DMS114 treated with DMSO at 0.1 percent for 48 hours (cell line): ENCODE data around the gene KIF26B.

ENCODE experiments used
- DNase-seq: peaks from one replicate; lab custom pipeline; 2025; ENCODE audit not compliant: unreplicated experiment; lab: John Stamatoyannopoulos, UW

KIF26B gene

DNA sequence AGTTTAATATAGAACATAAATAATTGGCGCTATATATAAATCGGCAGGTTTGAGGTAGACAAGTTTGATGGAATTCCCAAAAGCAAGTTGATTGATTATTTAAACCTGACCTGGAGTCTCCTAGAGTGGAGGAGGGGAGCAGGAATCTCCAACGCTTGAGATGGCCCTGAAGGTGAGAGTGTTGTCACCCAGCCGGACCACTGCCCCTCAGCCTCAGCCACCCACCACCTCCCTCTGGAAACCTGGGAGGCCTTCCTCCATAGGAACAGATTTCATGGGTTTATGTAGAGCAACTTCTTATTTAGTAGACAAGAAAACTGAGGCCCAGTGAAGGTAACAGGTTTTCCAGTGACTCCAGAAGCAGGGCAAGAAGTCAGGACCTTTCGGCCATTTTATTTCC is 389.5 kb downstream of the KIF26B start:
- no peak for DNase-seq

DNA sequence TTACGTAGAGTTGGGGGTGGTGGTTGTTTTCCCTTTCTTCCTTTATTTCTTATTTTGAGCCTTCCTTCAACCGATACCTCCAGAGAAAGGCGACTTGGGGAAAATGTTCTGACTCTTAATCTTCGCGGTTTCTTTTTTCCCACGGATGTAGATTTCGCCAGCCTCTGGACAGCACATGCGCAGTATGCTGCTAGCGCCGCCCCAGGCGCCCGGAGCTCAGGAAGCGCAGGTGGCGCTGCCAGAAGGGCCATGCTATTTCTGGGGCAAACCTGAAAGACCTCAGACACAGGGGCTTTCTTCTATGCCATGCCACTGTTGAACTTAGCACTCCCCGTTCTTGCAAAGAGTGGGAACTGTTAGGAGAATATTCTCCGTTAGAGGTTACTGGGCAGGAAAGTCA is 392.1 kb downstream of the KIF26B start:
- DNase-seq: peak; percentile 37

DNA sequence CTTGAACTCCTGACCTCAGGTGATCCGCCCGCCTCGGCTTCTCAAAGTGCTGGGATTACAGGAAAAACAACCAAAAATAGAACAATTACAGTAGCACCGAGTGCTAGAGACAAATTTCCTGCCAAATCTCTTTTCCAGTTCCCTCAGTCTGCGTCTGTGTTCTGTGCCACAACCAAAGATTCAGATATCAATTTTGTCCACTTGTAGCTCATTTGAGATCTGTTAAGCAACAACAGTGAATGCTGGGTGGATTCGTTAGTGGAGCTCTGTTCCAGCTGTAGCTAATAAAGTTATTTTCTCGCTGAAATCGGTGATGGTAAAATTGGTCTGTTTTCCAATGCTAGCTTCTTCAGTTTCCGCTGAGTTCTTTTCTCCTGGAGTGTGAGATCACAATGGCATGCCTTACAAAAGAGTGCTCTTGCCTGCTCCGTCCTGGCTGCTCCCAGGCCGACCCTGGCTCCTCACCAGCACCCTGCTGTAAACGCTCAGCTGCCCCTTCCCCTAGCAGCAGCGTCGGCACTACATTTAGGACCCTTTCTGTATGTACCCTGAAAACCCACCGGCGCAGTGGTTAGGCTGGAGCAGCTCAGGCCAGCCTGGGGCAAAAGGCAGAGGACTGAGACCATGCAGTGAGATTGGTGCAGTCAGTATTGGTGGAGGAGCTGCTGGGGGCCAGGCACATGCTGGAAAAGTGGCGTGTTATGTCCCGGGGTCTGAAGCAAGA is 395.4 kb downstream of the KIF26B start:
- DNase-seq: no peak

DNA sequence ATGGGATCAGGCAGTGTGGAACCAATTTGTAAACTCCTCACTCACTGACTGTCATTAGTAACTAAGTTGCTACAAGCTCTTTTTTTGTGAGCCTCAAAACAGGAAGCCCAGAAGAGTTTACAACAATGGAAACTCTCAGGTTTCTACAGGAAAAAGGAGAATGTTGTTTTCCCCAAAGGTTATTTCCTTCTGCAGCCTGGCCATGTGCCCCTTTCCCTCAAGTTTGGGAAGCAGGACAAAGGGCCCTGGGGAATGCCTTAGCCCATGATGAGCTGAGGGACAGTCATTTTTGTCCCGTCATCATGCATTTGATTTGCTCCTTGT is 395.9 kb downstream of the KIF26B start:
- no peak for DNase-seq

DNA sequence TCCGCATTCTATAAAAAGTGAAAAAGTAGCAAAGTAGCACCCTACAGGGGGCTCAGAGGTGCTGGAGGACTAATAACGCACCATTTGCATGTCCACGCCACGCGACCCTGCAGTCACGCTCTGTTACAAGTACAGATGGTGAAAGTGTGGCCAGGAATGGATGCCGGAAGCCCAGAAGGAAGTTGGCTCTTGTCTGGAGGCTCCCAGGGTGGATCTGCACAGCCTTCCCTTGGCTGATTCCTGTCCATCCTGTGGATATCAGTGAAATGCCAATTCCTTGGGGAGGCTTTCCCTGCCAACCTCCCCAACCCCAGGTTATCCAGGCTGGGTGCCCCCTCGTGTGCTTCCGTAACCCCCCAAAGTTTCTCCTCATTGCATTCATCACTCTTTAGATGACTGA is 396.8 kb downstream of the KIF26B start:
- no peak for DNase-seq

DNA sequence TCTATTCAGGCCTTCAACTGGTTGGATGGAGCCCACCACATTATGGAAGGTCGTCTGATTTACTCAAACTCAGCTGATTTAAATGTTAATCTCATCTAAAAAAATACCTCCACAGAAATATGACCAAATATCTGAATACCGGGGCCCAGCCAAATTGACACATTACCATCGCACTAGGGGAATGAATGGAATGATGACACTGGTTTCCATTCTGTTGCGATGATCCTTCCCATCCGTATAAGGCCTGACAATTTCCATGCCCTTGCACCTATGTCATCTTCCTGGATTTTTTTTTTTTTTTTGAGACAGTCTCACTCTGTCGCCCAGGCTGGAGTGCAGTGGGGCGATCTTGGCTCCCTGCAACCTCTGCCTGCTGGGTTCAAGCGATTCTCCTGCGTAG is 397.5 kb downstream of the KIF26B start:
- no peak for DNase-seq

DNA sequence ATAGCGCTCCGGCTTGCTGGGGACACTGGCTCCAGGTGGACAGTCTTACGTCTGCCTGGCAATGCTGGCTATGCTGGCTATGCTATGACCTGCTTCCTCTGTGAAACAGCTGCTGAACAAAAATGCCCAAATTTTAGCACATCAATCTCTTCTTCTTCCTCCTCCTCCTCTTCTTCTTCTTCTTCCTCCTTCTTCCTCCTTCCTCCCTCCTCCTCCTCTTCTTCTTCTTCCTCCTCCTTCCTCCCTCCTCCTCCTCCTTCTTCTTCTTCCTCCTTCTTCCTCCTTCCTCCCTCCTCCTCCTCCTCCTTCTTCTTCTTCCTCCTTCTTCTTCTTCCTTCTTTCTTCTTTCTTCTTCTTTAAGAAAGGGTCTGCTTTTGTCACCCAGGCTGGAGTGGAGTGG is 401.3 kb downstream of the KIF26B start:
- DNase-seq: no peak

DNA sequence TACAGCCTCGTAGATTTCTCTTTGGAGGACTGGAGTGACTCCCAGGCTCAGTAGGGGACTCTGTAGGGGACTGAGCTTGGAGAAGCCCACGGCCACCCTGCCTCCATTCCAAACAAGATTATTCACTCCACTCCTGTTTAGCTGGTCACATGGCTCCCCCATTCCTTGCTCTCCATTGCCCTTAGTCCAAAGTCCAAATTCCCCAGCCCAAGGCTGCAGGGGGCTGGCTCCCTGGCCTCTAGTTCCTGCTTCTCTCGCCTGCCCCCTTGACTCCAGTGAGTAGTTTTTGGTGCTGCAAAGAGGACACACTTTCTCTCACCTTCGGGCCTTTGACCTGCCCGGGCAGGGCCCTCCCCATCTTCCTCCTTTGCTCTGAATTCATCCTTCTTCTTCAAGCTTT is 403.3 kb downstream of the KIF26B start:
- DNase-seq: no peak

DNA sequence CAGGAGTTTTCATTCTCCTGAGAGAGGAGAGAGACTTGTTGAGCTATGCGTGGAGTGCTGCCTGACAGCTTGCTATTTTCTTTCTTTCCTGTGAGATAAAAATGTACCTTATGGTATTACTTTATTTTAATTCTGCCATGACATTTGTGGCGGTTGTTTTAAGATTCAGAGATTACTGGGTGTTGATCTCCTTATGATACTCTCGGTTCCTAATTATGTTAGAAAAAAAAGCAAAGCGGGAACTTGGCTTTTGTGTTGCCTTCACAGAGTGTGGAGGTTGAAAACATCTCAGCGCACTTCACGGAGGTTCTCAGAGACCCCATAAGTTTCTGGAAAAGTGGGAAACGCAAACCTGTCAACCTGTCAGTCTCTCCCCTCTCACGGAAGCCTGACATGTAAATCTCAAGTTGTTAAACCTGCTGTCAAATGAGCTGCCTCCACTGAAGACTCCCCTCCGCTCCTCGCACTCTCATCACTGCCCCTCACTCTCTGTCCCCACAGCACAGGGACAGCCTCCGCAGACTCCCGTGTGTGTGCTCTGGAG is 405.6 kb downstream of the KIF26B start:
- DNase-seq: no peak

DNA sequence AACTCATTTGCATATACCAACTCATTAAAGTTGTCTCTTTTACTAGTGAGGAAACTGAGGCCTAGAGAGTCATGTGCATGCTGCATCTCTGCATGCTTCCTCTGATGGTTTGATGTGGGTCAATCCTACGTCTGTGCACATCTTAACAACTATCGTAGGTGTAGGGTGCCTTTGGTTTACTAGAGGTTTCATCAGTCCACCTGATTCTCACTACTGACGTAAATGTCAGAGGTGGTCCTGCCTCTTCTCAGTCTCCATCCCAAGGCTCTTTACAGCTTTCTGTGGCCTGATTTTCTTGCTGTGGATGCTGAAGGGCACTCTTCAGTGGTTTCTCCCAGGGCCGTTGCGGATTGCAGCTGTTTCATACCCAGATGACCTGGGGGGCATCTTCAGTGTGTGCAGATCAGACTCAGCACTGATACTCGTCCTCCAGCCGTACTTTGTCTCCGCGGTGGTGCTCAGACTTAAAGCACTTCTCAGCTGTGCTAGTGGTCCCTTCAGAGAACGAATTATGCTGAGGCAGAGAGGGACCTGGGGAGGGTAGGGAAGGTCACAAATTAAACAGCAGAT is 407.0 kb downstream of the KIF26B start:
- DNase-seq: no peak

DNA sequence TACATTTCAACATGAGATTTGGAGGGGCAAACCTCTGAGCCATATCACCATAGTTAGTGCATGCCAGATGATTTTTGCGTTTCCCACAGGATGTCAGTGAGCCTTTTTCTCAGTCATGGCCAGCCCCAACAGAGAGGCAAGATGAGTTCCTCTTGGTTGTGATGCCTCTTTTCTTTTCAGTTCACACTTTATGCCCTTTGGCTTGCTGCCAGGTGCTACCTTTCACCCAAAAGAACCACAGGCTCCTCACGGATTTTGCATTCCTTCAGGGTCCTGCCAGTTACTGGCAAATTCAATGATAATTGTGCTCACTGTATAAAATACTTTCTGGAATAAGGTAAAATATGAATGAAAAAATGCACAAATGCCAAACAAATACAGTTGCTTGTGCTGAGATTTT is 411.3 kb downstream of the KIF26B start:
- DNase-seq: no peak

DNA sequence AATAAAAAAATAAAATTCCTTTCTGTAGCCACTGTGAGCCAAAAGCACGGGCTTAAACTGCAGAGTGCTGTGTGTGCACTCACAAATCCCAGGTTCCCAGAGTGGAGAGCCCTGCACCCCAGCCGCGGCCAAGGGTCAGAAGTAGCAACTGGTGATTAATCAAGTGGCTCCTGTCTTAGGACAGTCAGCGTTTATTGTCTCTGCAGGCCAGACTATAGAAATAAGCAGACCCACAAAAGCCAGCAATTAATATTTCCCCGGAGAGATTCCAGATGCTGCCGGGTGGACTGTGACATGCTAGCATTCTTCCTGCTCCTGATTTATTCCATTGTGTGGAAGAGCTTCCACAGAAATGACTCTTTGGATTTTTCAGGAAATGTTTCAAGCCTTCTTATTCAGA is 412.2 kb downstream of the KIF26B start:
- no peak for DNase-seq

DNA sequence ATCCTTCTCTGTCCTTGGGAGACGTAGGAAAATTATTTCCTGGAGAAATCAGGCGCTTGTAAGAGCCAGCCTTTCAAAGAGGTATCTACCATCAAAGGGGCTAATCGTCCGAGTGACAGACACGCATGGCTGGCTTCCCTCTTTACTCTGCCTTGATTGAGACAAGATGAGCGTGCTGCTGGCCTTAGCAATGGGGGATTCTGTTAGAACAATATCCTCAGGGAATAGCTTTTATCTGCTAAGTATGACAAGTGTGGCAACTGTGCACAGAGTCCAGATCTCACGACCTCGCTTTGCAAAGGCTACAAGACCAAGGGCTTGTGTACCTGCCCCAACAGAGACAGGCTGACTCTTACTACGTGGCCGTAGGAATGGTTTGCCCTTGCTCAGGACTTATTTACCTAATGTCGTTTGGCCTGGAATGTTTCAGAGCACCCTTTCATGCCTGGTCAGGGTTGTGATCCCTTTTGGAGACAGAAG is 417.1 kb downstream of the KIF26B start:
- DNase-seq: no peak

DNA sequence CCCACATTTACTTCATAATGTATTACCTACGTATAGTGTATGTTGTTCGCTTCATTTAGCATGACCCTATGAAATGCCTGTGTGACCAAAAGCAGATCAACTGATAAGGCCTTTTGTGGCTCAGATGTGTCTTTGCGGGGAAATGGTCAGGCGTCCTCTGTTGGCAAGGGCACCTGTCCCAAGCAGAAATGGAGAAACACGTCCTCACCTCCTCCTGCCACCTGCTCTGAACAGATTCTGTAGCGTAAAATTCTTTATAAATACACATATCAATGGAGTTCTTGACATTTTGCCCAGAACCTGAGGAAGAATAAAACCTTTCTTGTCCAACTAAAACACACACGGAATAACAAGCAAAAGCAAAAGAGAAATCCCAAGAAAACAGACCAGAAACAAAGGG is 417.9 kb downstream of the KIF26B start:
- DNase-seq: no peak

DNA sequence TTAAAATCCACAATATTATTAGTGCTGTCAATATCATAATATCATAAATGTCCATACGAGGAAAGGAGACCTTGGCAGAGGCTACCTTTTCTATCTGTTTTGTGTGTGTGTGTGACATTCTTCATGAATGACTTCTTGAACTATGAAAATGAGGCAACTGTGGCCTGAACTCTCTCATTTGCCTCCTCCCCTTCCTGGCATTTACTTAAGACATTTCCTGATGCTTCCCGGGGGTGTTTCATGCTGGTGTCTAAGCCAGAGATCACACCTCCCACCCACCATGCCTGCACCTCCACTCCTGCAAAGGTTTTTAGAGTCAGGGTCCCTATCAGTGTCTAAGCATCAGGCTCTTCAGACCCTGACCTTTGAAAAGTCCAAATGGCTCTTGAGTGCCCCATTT is 420.9 kb downstream of the KIF26B start:
- no peak for DNase-seq

DNA sequence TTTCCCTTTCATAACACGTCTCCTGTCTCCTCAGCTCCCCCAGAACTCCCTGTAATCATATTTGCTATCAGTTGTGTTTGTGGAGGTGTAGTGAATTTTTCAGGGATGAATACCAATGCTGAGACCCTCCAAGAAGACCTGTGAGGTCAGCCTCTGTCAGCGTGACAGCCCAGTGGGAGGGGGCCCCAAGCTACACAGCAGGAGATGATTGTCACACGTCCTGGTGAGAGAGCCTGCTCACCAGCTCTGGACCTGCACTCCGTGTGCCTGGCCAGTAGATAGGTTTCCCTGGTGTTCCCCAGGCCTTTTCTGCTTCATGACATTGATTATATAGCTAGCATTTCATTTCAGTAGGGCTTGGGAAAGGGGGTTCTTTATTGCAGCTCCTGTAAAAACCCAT is 421.5 kb downstream of the KIF26B start:
- no peak for DNase-seq

DNA sequence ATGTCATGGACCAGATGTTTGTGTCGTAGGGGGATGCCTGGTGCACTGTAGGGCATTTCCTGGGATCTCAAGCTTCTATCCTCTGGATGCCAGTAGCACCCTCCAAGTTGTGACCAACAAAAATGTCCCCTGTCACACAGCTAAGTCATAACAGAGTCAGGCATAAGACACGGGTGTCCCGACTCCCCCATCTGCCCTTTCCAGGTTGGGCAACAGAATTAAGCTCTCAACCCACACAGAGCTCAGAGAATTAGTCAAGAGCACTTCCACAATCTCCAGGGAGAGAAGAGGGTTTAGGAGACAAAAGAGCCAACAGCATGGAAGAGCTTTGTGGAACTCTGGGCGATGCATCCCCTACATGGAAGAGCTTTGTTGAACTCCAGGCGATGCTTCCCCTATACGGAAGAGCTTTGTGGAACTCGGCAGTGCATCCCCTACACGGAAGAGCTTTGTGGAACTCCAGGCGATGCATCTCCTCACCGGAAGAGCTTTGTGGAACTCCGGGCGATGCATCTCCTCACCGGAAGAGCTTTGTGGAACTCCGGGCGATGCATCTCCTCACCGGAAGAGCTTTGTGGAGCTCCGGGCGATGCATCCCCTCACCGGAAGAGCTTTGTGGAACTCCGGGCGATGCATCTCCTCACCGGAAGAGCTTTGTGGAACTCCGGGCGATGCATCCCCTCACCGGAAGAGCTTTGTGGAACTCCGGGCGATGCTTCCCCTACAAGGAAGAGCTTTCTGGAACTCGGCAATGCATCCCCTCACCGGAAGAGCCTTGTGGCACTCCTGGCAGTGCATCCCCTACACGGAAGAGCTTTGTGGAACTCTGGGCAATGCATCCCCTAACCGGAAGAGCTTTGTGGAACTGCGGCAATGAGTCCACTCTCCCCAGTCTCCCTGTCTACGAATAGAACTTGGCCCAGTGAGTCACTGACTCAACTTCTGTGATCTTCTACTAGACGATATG is 422.7 kb downstream of the KIF26B start:
- DNase-seq: no peak

DNA sequence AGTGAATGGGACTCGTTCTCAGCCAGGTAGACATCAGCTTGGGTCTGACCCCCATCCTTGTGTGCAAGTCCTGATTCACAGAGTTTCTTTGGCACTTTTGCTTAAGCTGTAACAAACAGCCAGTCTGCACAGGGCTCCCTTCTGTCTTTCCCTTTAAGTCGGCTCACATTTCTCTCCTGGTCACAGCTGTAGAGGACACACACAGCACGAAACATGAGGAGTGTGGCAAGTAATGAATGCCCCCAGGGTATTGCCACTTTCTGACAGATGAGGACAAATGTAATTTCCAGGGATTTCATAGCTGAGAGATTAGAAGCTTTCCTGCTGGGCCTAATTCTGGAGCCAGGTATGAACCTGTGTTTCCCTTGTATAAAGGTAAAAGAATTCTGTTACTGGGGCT is 423.5 kb downstream of the KIF26B start:
- no peak for DNase-seq

DNA sequence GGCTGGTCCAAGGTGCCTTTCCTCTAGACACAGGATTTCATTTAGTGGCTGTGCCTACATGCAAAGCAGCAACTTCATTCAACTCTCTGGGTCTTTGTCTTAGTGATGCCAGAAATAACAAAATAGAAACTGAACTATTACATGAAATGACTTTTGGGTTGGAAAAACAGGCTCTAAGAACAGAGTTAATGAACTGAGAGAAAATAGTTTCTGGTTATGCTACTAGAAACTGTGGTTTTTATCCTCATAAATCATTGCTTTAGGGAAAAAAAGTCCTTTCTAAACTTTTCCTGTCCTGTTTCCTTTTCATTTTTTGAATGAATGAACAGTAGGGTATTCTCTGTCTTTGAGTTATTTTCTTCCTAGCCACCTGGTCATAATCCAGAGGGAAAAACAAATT is 424.0 kb downstream of the KIF26B start:
- no peak for DNase-seq

DNA sequence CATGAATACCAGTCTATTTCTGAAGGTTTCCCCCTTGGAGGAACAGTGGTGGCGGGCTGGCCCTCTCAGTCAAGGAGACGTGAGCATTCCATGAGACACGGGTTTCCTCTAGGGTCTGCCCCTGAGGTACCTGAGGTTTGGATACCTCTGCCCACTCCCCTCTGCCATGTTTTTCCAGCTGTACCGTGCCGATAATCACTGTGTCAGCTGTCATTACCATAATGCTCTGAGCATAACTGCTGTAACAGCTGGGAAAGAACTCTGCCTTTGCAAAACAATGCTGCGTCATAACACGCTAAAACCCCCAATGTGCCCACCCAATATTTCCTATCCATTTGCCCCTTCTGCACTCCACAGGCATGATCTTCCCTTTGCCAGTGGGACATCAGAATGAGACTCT is 425.1 kb downstream of the KIF26B start:
- DNase-seq: no peak

DNA sequence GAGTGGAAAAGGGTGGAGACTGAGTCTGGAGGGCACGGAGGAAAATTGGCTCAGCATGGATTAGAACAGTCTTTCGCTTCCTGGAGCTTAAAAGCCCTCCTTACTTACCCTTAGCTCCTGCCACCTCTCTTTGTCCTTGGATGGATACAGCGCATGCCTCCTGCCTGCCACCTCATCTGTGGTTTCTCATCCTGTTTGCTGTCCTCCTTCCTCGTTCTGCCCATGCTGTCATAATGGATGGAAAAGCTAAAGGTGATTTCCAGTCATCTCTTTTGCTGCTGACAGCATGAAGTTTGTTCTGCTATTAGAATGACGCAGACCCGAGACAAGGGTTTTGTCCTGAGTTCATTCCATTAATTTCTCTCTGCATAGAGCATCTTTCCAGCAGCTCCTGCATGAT is 425.9 kb downstream of the KIF26B start:
- DNase-seq: no peak

DNA sequence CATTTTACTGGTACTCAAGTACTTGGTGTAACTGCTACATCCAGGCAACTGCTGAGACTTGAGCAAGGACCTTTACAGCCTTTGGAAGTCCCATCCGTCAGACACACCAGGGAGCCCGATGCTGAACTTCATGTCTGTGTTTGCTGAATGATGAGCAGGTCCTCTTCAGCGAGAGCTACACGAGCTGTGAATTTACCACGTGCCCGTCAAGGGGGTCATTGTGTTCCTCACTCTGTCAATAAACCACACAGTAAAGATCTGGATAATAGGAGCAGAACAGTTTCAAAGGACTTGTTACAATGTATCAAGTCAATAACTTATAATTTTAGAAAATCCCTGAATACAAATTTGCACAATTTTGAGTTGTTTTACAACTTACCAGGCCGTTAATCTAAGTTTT is 427.2 kb downstream of the KIF26B start:
- DNase-seq: no peak
